Bronchial epithelial cell (primary cell): ENCODE measurements around the gene REST. TPM values are rescaled to one million over a fixed set of nuclear protein-coding genes. Genes with fewer than 3 reads are reported as not detected.

Source experiments
- DNase-seq: peaks from one replicate; pipeline ENCODE4 v3.0.0-alpha.2; 2010; ENCODE audit warnings: low read depth
- FAIRE-seq: peaks from 2 replicates; lab custom pipeline; 2011; peaks lifted over from hg19 to GRCh38; lab: Jason Lieb, UNC
- H3K27me3 ChIP-seq: 2 replicates; pipeline ENCODE4 v1.5.1; 2011; ENCODE audit warnings: low read length; ENCODE audit not compliant: control insufficient read depth, insufficient read depth
- H3K36me3 ChIP-seq: 2 replicates; pipeline ENCODE4 v1.5.1; 2011; ENCODE audit warnings: low read length; ENCODE audit not compliant: control insufficient read depth, insufficient read depth
- H3K4me3 ChIP-seq: 2 replicates; pipeline ENCODE4 v1.5.1; 2011; ENCODE audit warnings: mild to moderate bottlenecking, low read depth, low read length, control low read depth
- CTCF ChIP-seq: IDR thresholded peaks from 2 replicates; pipeline ENCODE4 v1.5.1; 2011; ENCODE audit warnings: mild to moderate bottlenecking, moderate library complexity, low read length, control low read depth, inconsistent platforms; ENCODE audit not compliant: insufficient read depth, severe bottlenecking
- total RNA-seq: library from RNA; depleted of rRNA; stranded (reverse); fragments of >200 nt; gene quantifications from 2 replicates; pipeline ENCODE4 v1.2.1, GENCODE V29; 2014

The REST gene
- total RNA-seq, 1 donor from 2014 or later, result 17.6 TPM

- FAIRE-seq (no peak), DNase-seq (no peak)
- no peak for TF ChIP-seq CTCF
- Histone ChIP-seq H3K27me3 (no peaks in the 10 kb centered on the region), H3K36me3 (peaks cover 12% of the 10 kb centered on the region), H3K4me3 (peak overlapping the region; percentile 95)
Measured at GRCh38 chr4:56976283-56976836, 68.7 kb downstream of the REST start.

DNA sequence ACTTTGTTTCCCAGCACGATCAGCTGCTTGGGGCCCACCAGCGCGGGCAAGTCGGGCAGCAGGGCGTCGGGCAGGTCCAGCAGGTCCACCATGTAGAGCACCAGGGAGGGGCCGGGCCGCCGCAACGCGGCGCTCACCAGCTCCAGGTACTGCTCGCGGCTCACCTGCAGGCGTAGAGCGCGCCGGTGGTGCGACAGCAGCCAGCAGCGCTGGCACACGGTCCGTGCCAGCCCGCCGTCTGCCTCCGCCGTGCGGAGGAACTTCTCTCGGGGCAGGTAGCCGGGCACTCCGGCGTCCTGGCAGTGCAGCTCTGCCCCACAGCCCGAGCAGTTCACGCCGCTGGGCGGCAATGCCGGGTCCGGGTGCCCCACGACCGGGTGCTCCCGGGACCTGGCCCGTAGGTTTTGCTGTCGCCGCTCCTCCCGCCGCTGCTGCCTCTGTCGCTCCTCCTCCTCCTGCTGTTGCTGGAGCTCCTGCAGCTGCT lies 69.2 kb downstream of the REST start:
- TF ChIP-seq CTCF, result peak; percentile 54
- H3K27me3 ChIP-seq, result no peaks in the 10 kb centered on the region
- H3K36me3 ChIP-seq, result peaks cover 12% of the 10 kb centered on the region
- DNase-seq (peak; percentile 50), FAIRE-seq (no peak)
- H3K4me3 ChIP-seq, result peak overlapping the region; percentile 95

DNA sequence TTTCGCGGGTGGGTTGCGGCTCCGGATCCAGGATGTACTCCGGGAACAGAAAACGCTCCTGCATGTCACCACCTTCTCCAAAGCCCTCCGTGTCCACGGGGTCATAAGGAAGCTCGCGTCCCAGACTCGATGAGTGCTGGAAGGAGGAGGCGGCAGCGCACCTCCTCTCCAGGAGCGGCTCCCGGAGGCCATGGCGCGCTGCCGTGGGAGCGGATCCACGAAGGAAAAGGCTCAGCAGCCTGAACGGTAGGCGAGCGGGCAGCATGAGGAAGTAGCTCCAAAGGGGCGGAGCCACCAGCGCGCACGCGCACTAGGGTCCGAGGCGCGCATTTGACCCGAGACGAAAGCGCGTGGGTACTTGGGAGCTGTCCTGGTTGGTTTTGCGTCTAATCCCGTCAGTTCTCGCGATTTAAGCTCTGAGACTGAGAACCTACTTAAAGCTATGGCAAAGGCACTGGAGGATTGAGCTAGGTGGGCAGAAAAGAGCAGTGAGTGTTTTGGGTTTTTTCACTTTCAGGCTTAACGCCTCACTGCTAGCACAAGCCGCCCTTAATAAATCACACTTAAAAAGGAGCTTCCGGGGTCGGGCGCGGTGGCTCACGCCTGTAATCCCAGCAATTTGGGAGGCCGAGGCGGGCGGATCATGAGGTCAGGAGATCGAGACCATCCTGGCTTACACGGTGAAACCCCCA lies 69.8 kb downstream of the REST start, which contains the start of gene NOA1:
NOA1 (minus strand) TSS at position 286 of the 692 bp plus-strand sequence; CDS start at position 265, 21 bp downstream.
- no peaks in the 10 kb centered on the region for H3K27me3 ChIP-seq
- peaks cover 9% of the 10 kb centered on the region for H3K36me3 ChIP-seq
- DNase-seq (peak; percentile 99), FAIRE-seq (peak; percentile 80)
- H3K4me3 ChIP-seq, result peak within 1 kb of the TSS; percentile 95
- TF ChIP-seq CTCF, result no peak

DNA sequence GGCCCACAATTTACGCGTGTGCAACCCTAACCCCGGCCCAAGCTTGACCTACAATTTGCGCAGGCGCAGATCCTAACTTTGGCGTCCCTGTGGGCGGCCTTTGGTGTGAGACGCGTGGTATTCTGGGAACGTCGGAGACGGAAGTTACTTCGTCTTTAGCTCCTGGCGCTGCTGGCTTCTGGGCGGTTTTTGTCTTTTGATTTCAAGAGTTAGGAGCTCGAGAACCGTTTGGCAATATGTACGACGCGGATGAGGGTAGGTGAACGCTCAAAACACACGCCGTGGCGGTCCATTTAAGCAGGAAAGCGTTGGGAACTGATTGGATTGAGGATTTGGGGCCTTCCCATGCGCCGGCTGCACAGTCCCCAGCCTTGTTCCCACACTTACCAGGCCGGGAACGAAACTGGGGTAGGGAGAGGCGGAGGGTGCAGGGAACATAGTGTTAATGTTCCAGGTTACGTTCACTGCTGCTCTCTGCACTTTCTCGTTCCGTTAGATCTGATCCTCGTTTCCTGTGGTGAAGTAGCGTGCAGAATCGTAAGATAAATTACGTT lies 71.1 kb downstream of the REST start, which contains the start of gene POLR2B:
POLR2B (plus strand) TSS at position 147 of the 554 bp plus-strand sequence; CDS start at position 237, 90 bp downstream.
- peak; percentile 90 for DNase-seq
- Histone ChIP-seq H3K4me3 (peak within 1 kb of the TSS; percentile 95), H3K36me3 (peaks cover 2% of the 10 kb centered on the region), H3K27me3 (no peaks in the 10 kb centered on the region)
- no peak for TF ChIP-seq CTCF
- no peak for FAIRE-seq

DNA sequence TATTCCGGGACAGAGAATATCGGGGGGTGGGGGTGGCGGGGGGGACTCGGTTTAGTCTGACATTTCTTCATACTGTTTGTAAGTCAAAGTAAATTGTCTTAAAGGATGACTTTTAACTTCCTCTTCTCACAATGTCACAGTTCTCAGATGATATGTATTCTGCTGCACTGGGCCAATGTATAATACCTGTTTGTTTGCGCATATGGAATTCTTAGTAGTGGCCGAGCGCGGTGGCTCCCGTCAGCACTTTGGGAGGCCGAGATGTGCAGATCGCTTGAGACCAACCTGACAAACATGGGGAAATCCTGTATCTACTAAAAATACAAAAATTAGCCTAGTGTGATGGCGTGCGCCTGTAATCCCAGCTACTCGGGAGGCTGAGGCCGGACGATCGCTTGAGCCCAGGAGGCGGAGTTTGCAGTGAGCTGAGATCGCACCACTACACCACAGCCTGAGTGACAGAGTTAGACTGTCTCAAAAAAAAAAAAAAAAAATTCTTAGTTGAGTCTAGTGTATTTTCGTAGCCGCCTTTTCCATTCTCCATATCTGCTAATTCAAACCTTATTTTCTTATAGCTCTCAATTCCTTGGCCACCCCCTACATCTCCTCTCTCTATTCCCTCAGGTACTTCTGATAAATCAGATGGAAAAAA lies 71.8 kb downstream of the REST start:
- TF ChIP-seq CTCF, result no peak
- Histone ChIP-seq H3K36me3 (peaks cover 2% of the 10 kb centered on the region), H3K4me3 (peak overlapping the region; percentile 95), H3K27me3 (no peaks in the 10 kb centered on the region)
- no peak for FAIRE-seq
- DNase-seq, result peak; percentile 17
